BJ (cell line): Measurements from ENCODE around the gene THAP10. TPM values are rescaled to one million over a fixed set of nuclear protein-coding genes. Genes with fewer than 3 reads are reported as not detected.
A peak's percentile ranks its signal among the peaks of the same experiment; 100 is the strongest.

Experiments used
- CTCF ChIA-PET: fragments of 350-600 bp; formaldehyde crosslinking; extraction: SDS; loops from one replicate; lab custom pipeline; 2021; ENCODE audit warnings: antibody characterized with exemption, inconsistent platforms; lab: Yijun Ruan, JAX
- POLR2A ChIA-PET: fragments of 300-600 bp; sonication (Branson Sonifier 250); formaldehyde crosslinking; extraction: SDS; loops from one replicate; lab custom pipeline; 2021; ENCODE audit warnings: antibody characterized with exemption; lab: Charles Lee
- DNase-seq: peaks from one replicate; pipeline ENCODE4 v3.0.0-alpha.2; 2011; ENCODE audit warnings: low read depth
- H3K27me3 ChIP-seq: 2 replicates; pipeline ENCODE4 v1.6.0; 2011; ENCODE audit warnings: low read length; ENCODE audit not compliant: control insufficient read depth, insufficient read depth
- H3K36me3 ChIP-seq: 2 replicates; pipeline ENCODE4 v1.5.1; 2011; ENCODE audit warnings: low read length; ENCODE audit not compliant: control insufficient read depth, insufficient read depth
- H3K4me3 ChIP-seq: 2 replicates; pipeline ENCODE4 v1.5.1; 2011; ENCODE audit warnings: low read depth, mild to moderate bottlenecking, control low read depth, low read length
- polyA plus RNA-seq: library from polyadenylated mRNA; depleted of rRNA; stranded (reverse); fragments of >200 nt; gene quantifications from 2 replicates; pipeline ENCODE4 v1.2.3, GENCODE V29; 2011
- TF ChIP-seq, protein P1 (sequence below): IDR thresholded peaks from 2 replicates; pipeline ENCODE4 v1.5.1; 2011; ENCODE audit warnings: low read depth, mild to moderate bottlenecking, control low read depth, inconsistent platforms, low read length, moderate library complexity; ENCODE audit not compliant: insufficient read depth

The THAP10 gene
- polyA plus RNA-seq, 1 experiment: 2.8 TPM

DNA sequence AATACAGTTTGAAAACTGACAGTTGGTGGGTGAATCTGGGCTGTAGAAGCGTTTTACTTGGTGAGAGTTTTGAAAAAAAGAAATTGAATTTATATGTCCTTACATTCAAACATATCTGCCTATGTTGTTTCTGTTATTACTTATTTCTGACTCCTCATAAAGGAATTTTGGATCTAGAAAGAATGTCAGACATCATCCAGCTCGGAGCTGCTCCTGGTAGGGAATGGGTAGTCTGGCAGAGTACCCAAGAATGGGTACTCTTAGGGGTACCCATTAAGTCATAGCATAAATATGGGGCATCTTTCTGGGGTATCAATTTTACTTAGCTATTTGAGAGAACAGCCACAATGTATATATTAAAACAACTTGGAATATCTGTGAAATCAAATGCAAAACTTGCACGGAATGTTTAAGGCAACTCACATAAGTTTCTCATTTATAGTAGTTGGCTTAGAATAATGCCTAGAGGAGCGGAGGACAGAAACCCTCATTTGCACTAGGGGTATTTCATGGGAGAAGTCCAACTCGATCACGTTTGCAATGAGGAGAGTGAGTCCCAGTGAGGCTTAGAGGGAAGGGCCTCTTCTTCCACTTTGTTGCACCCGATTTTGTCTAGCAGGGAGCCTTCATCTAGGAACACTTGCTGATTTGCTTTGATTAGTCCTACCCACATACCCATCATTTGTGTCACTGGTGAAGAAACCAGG is 35.9 kb downstream of the THAP10 start:
- TF ChIP-seq, protein P1, sequence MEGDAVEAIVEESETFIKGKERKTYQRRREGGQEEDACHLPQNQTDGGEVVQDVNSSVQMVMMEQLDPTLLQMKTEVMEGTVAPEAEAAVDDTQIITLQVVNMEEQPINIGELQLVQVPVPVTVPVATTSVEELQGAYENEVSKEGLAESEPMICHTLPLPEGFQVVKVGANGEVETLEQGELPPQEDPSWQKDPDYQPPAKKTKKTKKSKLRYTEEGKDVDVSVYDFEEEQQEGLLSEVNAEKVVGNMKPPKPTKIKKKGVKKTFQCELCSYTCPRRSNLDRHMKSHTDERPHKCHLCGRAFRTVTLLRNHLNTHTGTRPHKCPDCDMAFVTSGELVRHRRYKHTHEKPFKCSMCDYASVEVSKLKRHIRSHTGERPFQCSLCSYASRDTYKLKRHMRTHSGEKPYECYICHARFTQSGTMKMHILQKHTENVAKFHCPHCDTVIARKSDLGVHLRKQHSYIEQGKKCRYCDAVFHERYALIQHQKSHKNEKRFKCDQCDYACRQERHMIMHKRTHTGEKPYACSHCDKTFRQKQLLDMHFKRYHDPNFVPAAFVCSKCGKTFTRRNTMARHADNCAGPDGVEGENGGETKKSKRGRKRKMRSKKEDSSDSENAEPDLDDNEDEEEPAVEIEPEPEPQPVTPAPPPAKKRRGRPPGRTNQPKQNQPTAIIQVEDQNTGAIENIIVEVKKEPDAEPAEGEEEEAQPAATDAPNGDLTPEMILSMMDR: no peak
- Histone ChIP-seq H3K27me3 (no peaks in the 10 kb centered on the region), H3K36me3 (peaks cover 2% of the 10 kb centered on the region; the same call in 1 of the 2 replicates), H3K4me3 (no peak overlapping the region)
- ChIA-PET POLR2A (no interaction called here), CTCF (interaction anchor here (0.6 to 5.7 kb wide), 6 partner anchors 12 to 851 kb away, joined by 3 to 35 read pairs (median 6); no protein-coding TSS in a partner anchor)
- no peak for DNase-seq

DNA sequence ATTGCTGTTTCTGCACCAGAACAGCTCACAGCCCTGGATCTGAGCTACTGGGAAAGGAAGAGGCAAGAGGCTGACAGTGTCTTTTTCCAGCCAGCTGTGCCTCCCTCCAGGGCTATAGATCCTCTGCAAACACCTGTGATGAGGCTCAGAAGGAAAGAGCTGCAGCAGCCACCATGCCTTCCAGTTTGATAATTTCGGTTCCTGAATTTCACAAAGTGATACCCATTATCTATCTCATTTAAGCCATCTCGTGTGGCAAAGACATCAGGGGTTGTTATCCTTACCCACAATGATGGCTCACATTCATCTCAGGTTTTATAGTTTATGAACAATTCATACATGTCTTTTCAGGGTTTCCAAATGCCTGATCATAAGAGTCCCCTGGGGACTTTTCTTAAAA is 36.5 kb downstream of the THAP10 start:
- no peak for DNase-seq
- TF ChIP-seq, protein P1: no peak
- ChIA-PET POLR2A (no interaction called here), CTCF (interaction anchor here (1.1 to 5.7 kb wide), 5 partner anchors 13 to 44 kb away, joined by 3 to 35 read pairs (median 8); no protein-coding TSS in a partner anchor)
- H3K4me3 ChIP-seq: no peak overlapping the region
- H3K36me3 ChIP-seq: peaks cover 2% of the 10 kb centered on the region; the same call in 1 of the 2 replicates
- no peaks in the 10 kb centered on the region for H3K27me3 ChIP-seq

DNA sequence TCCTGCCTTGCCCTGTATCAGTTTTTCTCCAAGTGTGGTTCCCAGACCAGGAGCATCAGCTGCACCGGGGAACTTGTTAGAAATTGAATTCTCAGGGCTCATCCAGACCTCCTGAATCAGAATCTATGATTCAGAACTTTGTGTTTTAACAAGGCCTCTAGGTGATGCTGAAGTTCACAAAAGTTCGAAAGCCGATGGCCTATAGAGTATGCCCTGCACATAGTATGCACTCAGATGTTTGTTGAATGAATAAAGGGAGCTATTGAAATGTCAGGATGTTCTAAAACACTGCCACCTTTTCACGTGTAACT is 37.6 kb downstream of the THAP10 start:
- H3K36me3 ChIP-seq: peaks cover 2% of the 10 kb centered on the region; the same call in 1 of the 2 replicates
- DNase-seq: no peak
- ChIA-PET POLR2A (no interaction called here), CTCF (interaction anchor here (1.2 to 5.7 kb wide), 6 partner anchors 9 to 30 kb away, joined by 4 to 35 read pairs (median 9); no protein-coding TSS in a partner anchor)
- TF ChIP-seq, protein P1: no peak
- H3K27me3 ChIP-seq: no peaks in the 10 kb centered on the region
- peak overlapping the region; percentile 80 for H3K4me3 ChIP-seq

DNA sequence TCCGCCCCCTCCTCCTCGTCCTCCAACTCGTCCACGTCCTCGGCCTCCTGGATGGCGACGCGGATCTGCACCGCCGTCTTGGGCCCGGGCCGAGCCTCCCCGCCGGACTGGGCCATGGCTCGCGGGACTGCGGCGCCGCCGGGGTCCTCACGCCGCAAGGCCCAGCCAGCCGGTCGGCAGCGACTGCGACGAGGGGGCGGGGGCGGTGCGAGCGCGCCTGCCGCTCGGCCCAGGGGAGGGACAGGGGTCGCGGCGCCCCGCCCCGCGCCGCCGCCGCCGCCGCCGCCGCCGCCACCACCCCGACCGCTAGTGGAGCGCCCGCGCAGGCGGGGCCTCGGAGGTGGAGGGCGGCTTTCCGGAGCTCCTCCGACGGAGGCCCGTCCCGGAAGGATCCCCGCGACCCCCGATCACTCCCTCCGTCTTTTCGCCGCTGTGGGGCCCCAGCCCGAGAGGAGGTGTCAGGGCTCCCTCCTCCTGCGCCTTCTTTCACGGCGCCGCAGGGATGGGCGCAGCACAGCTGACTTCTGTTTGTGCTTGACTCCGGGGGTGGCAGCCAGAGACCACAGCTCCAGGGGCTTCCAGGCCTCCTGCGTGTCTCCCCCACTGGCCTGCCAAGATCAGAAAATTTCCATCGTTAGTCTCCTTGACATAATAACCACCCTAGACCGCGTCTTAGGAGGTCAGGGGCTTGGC is 38.1 kb downstream of the THAP10 start, which contains the start of gene LARP6:
Gene LARP6, minus strand, starts transcription at position 185 of the 693 bp plus-strand sequence. Its CDS starts 69 bp downstream, at position 116.
- Histone ChIP-seq H3K36me3 (peaks cover 2% of the 10 kb centered on the region; the same call in 1 of the 2 replicates), H3K27me3 (no peaks in the 10 kb centered on the region), H3K4me3 (peak within 1 kb of the TSS; percentile 80)
- no peak for DNase-seq
- CTCF ChIA-PET: interaction anchor here (1.0 to 5.7 kb wide), 6 partner anchors 9 to 29 kb away, joined by 4 to 35 read pairs (median 7); no protein-coding TSS in a partner anchor
- POLR2A ChIA-PET: no interaction called here
- TF ChIP-seq, protein P1: no peak
